ENCODE measurements around the gene TRMT112.
A peak's percentile ranks its signal among the peaks of the same experiment; 100 is the strongest.

Gene TRMT112

GRCh38 chr11:64358536-64358906 lies 41.2 kb upstream of the TRMT112 start:
- peak overlapping the region; percentile 90 to 93 for H3K4me3 ChIP-seq (ENCODE audit: low read depth in 1 of 2, low read length in 2 of 2)
- H3K36me3 ChIP-seq (ENCODE audit: control insufficient read depth in 1 of 2, insufficient read depth in 2 of 2, low read length in 2 of 2): peaks cover 11 to 23% of the 10 kb centered on the region in 2 donors
- no peaks in the 10 kb centered on the region for H3K27me3 ChIP-seq (ENCODE audit: control insufficient read depth in 1 of 2, insufficient read depth in 2 of 2, low read length in 2 of 2)
- H3K9ac ChIP-seq (ENCODE audit: low read depth in 1 of 2, low read length in 2 of 2): peak overlapping the region; percentile 70 to 80
- H3K9me3 ChIP-seq (ENCODE audit: control insufficient read depth in 1 of 2, low read length in 2 of 2): no peaks in the 10 kb centered on the region
- H3K4me1 ChIP-seq (ENCODE audit: control insufficient read depth in 1 of 2, insufficient read depth in 2 of 2, low read length in 2 of 2): peaks cover 31 to 37% of the 10 kb centered on the region in 2 donors
- H3K27ac ChIP-seq (ENCODE audit: low read depth, low read length): peak overlapping the region; percentile 85

- Histone ChIP-seq H3K27ac (ENCODE audit: low read depth, low read length) (peak overlapping the region; percentile 85), H3K4me1 (ENCODE audit: control insufficient read depth in 1 of 2, insufficient read depth in 2 of 2, low read length in 2 of 2) (peaks cover 31 to 37% of the 10 kb centered on the region in 2 donors)
Measured at GRCh38 chr11:64357904-64358535, 40.7 kb upstream of the TRMT112 start.

GRCh38 chr11:64357446-64357845 lies 40.1 kb upstream of the TRMT112 start:
- H3K27ac ChIP-seq (ENCODE audit: low read depth, low read length): no peak overlapping the region

More at GRCh38 chr11:64357904-64358535, 40.7 kb upstream of the TRMT112 start:
- Histone ChIP-seq H3K9ac (ENCODE audit: low read depth in 1 of 2, low read length in 2 of 2) (peak overlapping the region; percentile 70 to 80), H3K27me3 (ENCODE audit: control insufficient read depth in 1 of 2, insufficient read depth in 2 of 2, low read length in 2 of 2) (no peaks in the 10 kb centered on the region), H3K4me3 (ENCODE audit: low read depth in 1 of 2, low read length in 2 of 2) (peak overlapping the region; percentile 90 to 93), H3K36me3 (ENCODE audit: control insufficient read depth in 1 of 2, insufficient read depth in 2 of 2, low read length in 2 of 2) (peaks cover 11 to 18% of the 10 kb centered on the region in 2 donors), H3K9me3 (ENCODE audit: control insufficient read depth in 1 of 2, low read length in 2 of 2) (no peaks in the 10 kb centered on the region)

GRCh38 chr11:64356498-64357411 lies 39.4 kb upstream of the TRMT112 start:
- Histone ChIP-seq H3K4me1 (ENCODE audit: control insufficient read depth in 1 of 2, insufficient read depth in 2 of 2, low read length in 2 of 2) (peaks cover 31 to 37% of the 10 kb centered on the region in 2 donors), H3K4me3 (ENCODE audit: low read depth in 1 of 2, low read length in 2 of 2) (no peak overlapping the region), H3K9ac (ENCODE audit: low read depth in 1 of 2, low read length in 2 of 2) (no peak overlapping the region), H3K36me3 (ENCODE audit: control insufficient read depth in 1 of 2, insufficient read depth in 2 of 2, low read length in 2 of 2) (peaks cover 5 to 6% of the 10 kb centered on the region in 2 donors), H3K27me3 (ENCODE audit: control insufficient read depth in 1 of 2, insufficient read depth in 2 of 2, low read length in 2 of 2) (no peaks in the 10 kb centered on the region), H3K9me3 (ENCODE audit: control insufficient read depth in 1 of 2, low read length in 2 of 2) (no peaks in the 10 kb centered on the region), H3K27ac (ENCODE audit: low read depth, low read length) (no peak overlapping the region)

More at GRCh38 chr11:64357446-64357845, 40.1 kb upstream of the TRMT112 start:
- peaks cover 31 to 37% of the 10 kb centered on the region in 2 donors for H3K4me1 ChIP-seq (ENCODE audit: control insufficient read depth in 1 of 2, insufficient read depth in 2 of 2, low read length in 2 of 2)
- H3K4me3 ChIP-seq (ENCODE audit: low read depth in 1 of 2, low read length in 2 of 2): no peak overlapping the region
- peaks cover 11 to 13% of the 10 kb centered on the region in 2 donors for H3K36me3 ChIP-seq (ENCODE audit: control insufficient read depth in 1 of 2, insufficient read depth in 2 of 2, low read length in 2 of 2)
- H3K9me3 ChIP-seq (ENCODE audit: control insufficient read depth in 1 of 2, low read length in 2 of 2): no peaks in the 10 kb centered on the region
- H3K27me3 ChIP-seq (ENCODE audit: control insufficient read depth in 1 of 2, insufficient read depth in 2 of 2, low read length in 2 of 2): no peaks in the 10 kb centered on the region
- H3K9ac ChIP-seq (ENCODE audit: low read depth in 1 of 2, low read length in 2 of 2): no peak overlapping the region

- H3K27me3 ChIP-seq (ENCODE audit: control insufficient read depth in 1 of 2, insufficient read depth in 2 of 2, low read length in 2 of 2): no peaks in the 10 kb centered on the region
- peak overlapping the region; percentile 60 to 71 for H3K4me3 ChIP-seq (ENCODE audit: low read depth in 1 of 2, low read length in 2 of 2)
- H3K9ac ChIP-seq (ENCODE audit: low read depth in 1 of 2, low read length in 2 of 2): peak overlapping the region; percentile 59 to 76
- no peaks in the 10 kb centered on the region for H3K9me3 ChIP-seq (ENCODE audit: control insufficient read depth in 1 of 2, low read length in 2 of 2)
- H3K4me1 ChIP-seq (ENCODE audit: control insufficient read depth in 1 of 2, insufficient read depth in 2 of 2, low read length in 2 of 2): peaks cover 27 to 34% of the 10 kb centered on the region in 2 donors
- H3K36me3 ChIP-seq (ENCODE audit: control insufficient read depth in 1 of 2, insufficient read depth in 2 of 2, low read length in 2 of 2): no peaks in the 10 kb centered on the region
- no peak overlapping the region for H3K27ac ChIP-seq (ENCODE audit: low read depth, low read length)
Measured at GRCh38 chr11:64355078-64355940, 38.0 kb upstream of the TRMT112 start.

GRCh38 chr11:64353715-64354506 lies 36.6 kb upstream of the TRMT112 start:
- H3K36me3 ChIP-seq (ENCODE audit: control insufficient read depth in 1 of 2, insufficient read depth in 2 of 2, low read length in 2 of 2): no peaks in the 10 kb centered on the region

GRCh38 chr11:64352995-64353714 lies 35.8 kb upstream of the TRMT112 start:
- Histone ChIP-seq H3K9ac (ENCODE audit: low read depth in 1 of 2, low read length in 2 of 2) (no peak overlapping the region), H3K36me3 (ENCODE audit: control insufficient read depth in 1 of 2, insufficient read depth in 2 of 2, low read length in 2 of 2) (no peaks in the 10 kb centered on the region), H3K4me3 (ENCODE audit: low read depth in 1 of 2, low read length in 2 of 2) (no peak overlapping the region), H3K9me3 (ENCODE audit: control insufficient read depth in 1 of 2, low read length in 2 of 2) (no peaks in the 10 kb centered on the region), H3K4me1 (ENCODE audit: control insufficient read depth in 1 of 2, insufficient read depth in 2 of 2, low read length in 2 of 2) (peaks cover 16% of the 10 kb centered on the region in 2 donors), H3K27ac (ENCODE audit: low read depth, low read length) (no peak overlapping the region), H3K27me3 (ENCODE audit: control insufficient read depth in 1 of 2, insufficient read depth in 2 of 2, low read length in 2 of 2) (no peaks in the 10 kb centered on the region)

More at GRCh38 chr11:64353715-64354506, 36.6 kb upstream of the TRMT112 start:
- no peak overlapping the region for H3K27ac ChIP-seq (ENCODE audit: low read depth, low read length)
- no peaks in the 10 kb centered on the region for H3K27me3 ChIP-seq (ENCODE audit: control insufficient read depth in 1 of 2, insufficient read depth in 2 of 2, low read length in 2 of 2)
- H3K4me1 ChIP-seq (ENCODE audit: control insufficient read depth in 1 of 2, insufficient read depth in 2 of 2, low read length in 2 of 2): peaks cover 19 to 23% of the 10 kb centered on the region in 2 donors
- H3K9ac ChIP-seq (ENCODE audit: low read depth in 1 of 2, low read length in 2 of 2): no peak overlapping the region
- H3K9me3 ChIP-seq (ENCODE audit: control insufficient read depth in 1 of 2, low read length in 2 of 2): no peaks in the 10 kb centered on the region
- H3K4me3 ChIP-seq (ENCODE audit: low read depth in 1 of 2, low read length in 2 of 2): no peak overlapping the region

GRCh38 chr11:64352099-64352994 lies 35.0 kb upstream of the TRMT112 start:
- no peak overlapping the region for H3K27ac ChIP-seq (ENCODE audit: low read depth, low read length)
- H3K9ac ChIP-seq (ENCODE audit: low read depth in 1 of 2, low read length in 2 of 2): no peak overlapping the region
- no peaks in the 10 kb centered on the region for H3K36me3 ChIP-seq (ENCODE audit: control insufficient read depth in 1 of 2, insufficient read depth in 2 of 2, low read length in 2 of 2)
- H3K27me3 ChIP-seq (ENCODE audit: control insufficient read depth in 1 of 2, insufficient read depth in 2 of 2, low read length in 2 of 2): no peaks in the 10 kb centered on the region
- H3K4me3 ChIP-seq (ENCODE audit: low read depth in 1 of 2, low read length in 2 of 2): no peak overlapping the region
- H3K9me3 ChIP-seq (ENCODE audit: control insufficient read depth in 1 of 2, low read length in 2 of 2): no peaks in the 10 kb centered on the region
- peaks cover 8 to 10% of the 10 kb centered on the region in 2 donors for H3K4me1 ChIP-seq (ENCODE audit: control insufficient read depth in 1 of 2, insufficient read depth in 2 of 2, low read length in 2 of 2)
